ENCODE data around the gene ENOX1.

DNA sequence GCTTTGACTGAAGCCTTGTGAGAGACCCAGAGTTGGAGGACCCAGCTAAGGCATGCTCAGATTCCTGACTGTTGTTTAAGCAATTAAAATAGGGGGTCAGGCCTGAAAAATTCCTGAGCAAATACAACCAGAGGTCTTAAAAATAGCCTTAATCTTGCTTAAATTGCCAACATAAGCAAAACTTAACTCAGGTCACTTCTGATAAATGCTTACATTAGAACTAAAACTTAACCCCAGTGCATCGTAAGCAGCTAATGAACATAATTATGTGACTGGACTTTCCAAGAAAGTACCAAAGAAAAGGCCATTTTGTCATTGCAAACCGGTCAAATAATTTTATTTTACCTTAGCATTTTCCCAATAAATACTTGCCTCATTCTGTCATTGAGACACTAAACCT, 294.5 kb downstream of the ENOX1 start:
- TF ChIP-seq, protein P1, sequence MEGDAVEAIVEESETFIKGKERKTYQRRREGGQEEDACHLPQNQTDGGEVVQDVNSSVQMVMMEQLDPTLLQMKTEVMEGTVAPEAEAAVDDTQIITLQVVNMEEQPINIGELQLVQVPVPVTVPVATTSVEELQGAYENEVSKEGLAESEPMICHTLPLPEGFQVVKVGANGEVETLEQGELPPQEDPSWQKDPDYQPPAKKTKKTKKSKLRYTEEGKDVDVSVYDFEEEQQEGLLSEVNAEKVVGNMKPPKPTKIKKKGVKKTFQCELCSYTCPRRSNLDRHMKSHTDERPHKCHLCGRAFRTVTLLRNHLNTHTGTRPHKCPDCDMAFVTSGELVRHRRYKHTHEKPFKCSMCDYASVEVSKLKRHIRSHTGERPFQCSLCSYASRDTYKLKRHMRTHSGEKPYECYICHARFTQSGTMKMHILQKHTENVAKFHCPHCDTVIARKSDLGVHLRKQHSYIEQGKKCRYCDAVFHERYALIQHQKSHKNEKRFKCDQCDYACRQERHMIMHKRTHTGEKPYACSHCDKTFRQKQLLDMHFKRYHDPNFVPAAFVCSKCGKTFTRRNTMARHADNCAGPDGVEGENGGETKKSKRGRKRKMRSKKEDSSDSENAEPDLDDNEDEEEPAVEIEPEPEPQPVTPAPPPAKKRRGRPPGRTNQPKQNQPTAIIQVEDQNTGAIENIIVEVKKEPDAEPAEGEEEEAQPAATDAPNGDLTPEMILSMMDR (IDR thresholded peaks at IDR 0.05): no peak
- TF ChIP-seq POLR2A (IDR thresholded peaks at IDR 0.05): no peak
- no peak for TF ChIP-seq EP300 (IDR thresholded peaks at IDR 0.05)
